GM18526 (cell line): Measurements from ENCODE around the gene COPS9.

Experiments used
- POLR2A ChIP-seq: IDR thresholded peaks from 3 replicates; pipeline ENCODE4 v1.6.1; 2011; ENCODE audit not compliant: insufficient read length; ENCODE audit errors: extremely low read depth

COPS9 gene

GRCh38 chr2:240160291-240161086, 24.4 kb upstream of the COPS9 start:
- no peak for TF ChIP-seq POLR2A

- TF ChIP-seq POLR2A: no peak
Measured at GRCh38 chr2:240159251-240159839, 23.2 kb upstream of the COPS9 start.

- TF ChIP-seq POLR2A: no peak
Measured at GRCh38 chr2:240157147-240157470, 21.0 kb upstream of the COPS9 start.

- no peak for TF ChIP-seq POLR2A
Measured at GRCh38 chr2:240156435-240157146, 20.5 kb upstream of the COPS9 start.

GRCh38 chr2:240155745-240156390, 19.8 kb upstream of the COPS9 start:
- TF ChIP-seq POLR2A: no peak

- no peak for TF ChIP-seq POLR2A
Measured at GRCh38 chr2:240155048-240155744, 19.1 kb upstream of the COPS9 start.

- no peak for TF ChIP-seq POLR2A
Measured at GRCh38 chr2:240154606-240155005, 18.5 kb upstream of the COPS9 start.

GRCh38 chr2:240153418-240153817, 17.3 kb upstream of the COPS9 start:
- no peak for TF ChIP-seq POLR2A

GRCh38 chr2:240151477-240152031, 15.4 kb upstream of the COPS9 start:
- TF ChIP-seq POLR2A: no peak

GRCh38 chr2:240149943-240150784, 14.1 kb upstream of the COPS9 start:
- TF ChIP-seq POLR2A: no peak

GRCh38 chr2:240147911-240148587, 11.9 kb upstream of the COPS9 start:
- no peak for TF ChIP-seq POLR2A

GRCh38 chr2:240147382-240147781, 11.3 kb upstream of the COPS9 start:
- TF ChIP-seq POLR2A: no peak

GRCh38 chr2:240146627-240147278, 10.6 kb upstream of the COPS9 start:
- no peak for TF ChIP-seq POLR2A
